ENCODE measurements around the gene PALLD. TPM values are rescaled to one million over a fixed set of nuclear protein-coding genes. Genes with fewer than 3 reads are reported as not detected.

The PALLD gene
- total RNA-seq, 1 experiment from 2014 or later: 23.7 TPM

DNA sequence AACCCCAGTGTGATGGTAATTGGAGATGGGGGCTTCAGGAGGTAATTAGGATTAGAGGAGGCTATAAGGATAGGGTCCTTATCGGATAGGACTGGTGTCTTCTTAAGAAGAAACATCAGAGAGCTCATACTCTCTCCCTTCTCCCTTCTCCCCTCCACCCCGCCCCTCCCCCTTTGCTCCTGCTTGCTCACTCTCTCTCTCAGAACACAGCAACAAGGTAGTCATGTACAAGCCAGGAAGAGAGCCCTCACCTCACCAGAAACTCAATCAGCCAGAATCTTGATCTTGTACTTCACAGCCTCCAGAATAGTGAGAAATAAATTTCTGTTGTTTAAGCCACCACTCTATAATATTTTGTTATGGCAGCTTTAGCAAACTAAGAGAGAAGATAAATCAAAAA is 21.1 kb upstream of the PALLD start:
- Mint-ChIP-seq H3K4me3 (no peak overlapping the region), H3K4me1 (peaks cover 41% of the 10 kb centered on the region), H3K27ac (no peak overlapping the region), H3K9me3 (peaks cover 6% of the 10 kb centered on the region; the same call in 1 of the 2 replicates), H3K27me3 (ENCODE audit: low read depth) (peaks cover 17% of the 10 kb centered on the region), H3K36me3 (no peaks in the 10 kb centered on the region)
- ChIA-PET CTCF (interaction anchor here (1.8 kb wide), 1 partner anchor 110 kb away, joined by 3 read pairs; no protein-coding TSS in a partner anchor), POLR2A (no interaction called here)
- peak; percentile 36 for DNase-seq (ENCODE audit: low spot score)
- TF ChIP-seq NR1H2 (CRISPR knock-in tag; IDR thresholded peaks at IDR 0.05): no peak
- TF ChIP-seq, protein P1, sequence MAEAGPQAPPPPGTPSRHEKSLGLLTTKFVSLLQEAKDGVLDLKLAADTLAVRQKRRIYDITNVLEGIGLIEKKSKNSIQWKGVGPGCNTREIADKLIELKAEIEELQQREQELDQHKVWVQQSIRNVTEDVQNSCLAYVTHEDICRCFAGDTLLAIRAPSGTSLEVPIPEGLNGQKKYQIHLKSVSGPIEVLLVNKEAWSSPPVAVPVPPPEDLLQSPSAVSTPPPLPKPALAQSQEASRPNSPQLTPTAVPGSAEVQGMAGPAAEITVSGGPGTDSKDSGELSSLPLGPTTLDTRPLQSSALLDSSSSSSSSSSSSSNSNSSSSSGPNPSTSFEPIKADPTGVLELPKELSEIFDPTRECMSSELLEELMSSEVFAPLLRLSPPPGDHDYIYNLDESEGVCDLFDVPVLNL (CRISPR knock-in tag; IDR thresholded peaks at IDR 0.05; ENCODE audit: borderline replicate concordance, low read depth): no peak
- peak; percentile 54 for ATAC-seq

DNA sequence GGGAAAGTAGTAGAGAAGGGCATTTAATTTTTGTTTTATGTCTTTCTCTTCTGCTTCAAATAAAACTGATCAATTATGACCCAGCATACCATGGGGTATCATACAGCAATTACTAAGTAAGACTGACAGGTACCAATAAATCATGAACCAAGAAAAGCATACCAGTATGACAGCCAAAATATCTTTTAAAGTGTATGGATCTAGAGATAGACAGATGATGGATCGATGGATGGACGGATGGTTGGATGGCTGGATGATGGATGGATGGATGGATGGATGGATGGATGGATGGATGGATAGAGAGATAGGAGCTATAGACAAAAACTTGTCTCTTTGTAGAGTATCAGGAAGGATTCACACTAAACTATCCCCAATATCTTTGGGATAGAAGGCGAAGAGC is 18.0 kb upstream of the PALLD start:
- Mint-ChIP-seq H3K27ac (no peak overlapping the region), H3K4me3 (no peak overlapping the region), H3K9me3 (no peaks in the 10 kb centered on the region), H3K36me3 (no peaks in the 10 kb centered on the region), H3K4me1 (peaks cover 40% of the 10 kb centered on the region), H3K27me3 (ENCODE audit: low read depth) (peaks cover 33% of the 10 kb centered on the region)
- CTCF ChIA-PET: no interaction called here
- TF ChIP-seq, protein P2, sequence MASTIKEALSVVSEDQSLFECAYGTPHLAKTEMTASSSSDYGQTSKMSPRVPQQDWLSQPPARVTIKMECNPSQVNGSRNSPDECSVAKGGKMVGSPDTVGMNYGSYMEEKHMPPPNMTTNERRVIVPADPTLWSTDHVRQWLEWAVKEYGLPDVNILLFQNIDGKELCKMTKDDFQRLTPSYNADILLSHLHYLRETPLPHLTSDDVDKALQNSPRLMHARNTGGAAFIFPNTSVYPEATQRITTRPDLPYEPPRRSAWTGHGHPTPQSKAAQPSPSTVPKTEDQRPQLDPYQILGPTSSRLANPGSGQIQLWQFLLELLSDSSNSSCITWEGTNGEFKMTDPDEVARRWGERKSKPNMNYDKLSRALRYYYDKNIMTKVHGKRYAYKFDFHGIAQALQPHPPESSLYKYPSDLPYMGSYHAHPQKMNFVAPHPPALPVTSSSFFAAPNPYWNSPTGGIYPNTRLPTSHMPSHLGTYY (CRISPR knock-in tag; IDR thresholded peaks at IDR 0.05): no peak
- TF ChIP-seq GTF2I (CRISPR knock-in tag; conservative IDR thresholded peaks at IDR 0.05): no peak
- TF ChIP-seq CREB1 (CRISPR knock-in tag; IDR thresholded peaks at IDR 0.05): no peak
- no peak for TF ChIP-seq ZNF416 (CRISPR knock-in tag; IDR thresholded peaks at IDR 0.05)
- TF ChIP-seq ZNF219 (CRISPR knock-in tag; IDR thresholded peaks at IDR 0.05; ENCODE audit: borderline replicate concordance): no peak
- TF ChIP-seq GABPB1 (CRISPR knock-in tag; IDR thresholded peaks at IDR 0.05): no peak
- TF ChIP-seq, protein P3, sequence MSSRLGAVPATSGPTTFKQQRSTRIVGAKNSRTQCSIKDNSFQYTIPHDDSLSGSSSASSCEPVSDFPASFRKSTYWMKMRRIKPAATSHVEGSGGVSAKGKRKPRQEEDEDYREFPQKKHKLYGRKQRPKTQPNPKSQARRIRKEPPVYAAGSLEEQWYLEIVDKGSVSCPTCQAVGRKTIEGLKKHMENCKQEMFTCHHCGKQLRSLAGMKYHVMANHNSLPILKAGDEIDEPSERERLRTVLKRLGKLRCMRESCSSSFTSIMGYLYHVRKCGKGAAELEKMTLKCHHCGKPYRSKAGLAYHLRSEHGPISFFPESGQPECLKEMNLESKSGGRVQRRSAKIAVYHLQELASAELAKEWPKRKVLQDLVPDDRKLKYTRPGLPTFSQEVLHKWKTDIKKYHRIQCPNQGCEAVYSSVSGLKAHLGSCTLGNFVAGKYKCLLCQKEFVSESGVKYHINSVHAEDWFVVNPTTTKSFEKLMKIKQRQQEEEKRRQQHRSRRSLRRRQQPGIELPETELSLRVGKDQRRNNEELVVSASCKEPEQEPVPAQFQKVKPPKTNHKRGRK (CRISPR knock-in tag; IDR thresholded peaks at IDR 0.05; ENCODE audit: borderline replicate concordance): no peak
- TF ChIP-seq, protein P4, sequence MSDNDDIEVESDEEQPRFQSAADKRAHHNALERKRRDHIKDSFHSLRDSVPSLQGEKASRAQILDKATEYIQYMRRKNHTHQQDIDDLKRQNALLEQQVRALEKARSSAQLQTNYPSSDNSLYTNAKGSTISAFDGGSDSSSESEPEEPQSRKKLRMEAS (CRISPR knock-in tag; IDR thresholded peaks at IDR 0.05): no peak
- TF ChIP-seq ESRRA (CRISPR knock-in tag; IDR thresholded peaks at IDR 0.05; ENCODE audit: borderline replicate concordance): no peak
- no peak for TF ChIP-seq ETV6 (CRISPR knock-in tag; IDR thresholded peaks at IDR 0.05)
- ATAC-seq (no peak), DNase-seq (ENCODE audit: low spot score) (no peak)
- POLR2A ChIA-PET: interaction anchor here (0.6 kb wide), 1 partner anchor 686 kb away, joined by 6 read pairs; no protein-coding TSS in a partner anchor

- CTCF ChIA-PET: no interaction called here
- H3K27ac Mint-ChIP-seq: no peak overlapping the region
- peaks cover 33% of the 10 kb centered on the region for H3K27me3 Mint-ChIP-seq (ENCODE audit: low read depth)
- no peak for TF ChIP-seq ZBTB21 (CRISPR knock-in tag; IDR thresholded peaks at IDR 0.05; ENCODE audit: borderline replicate concordance)
- TF ChIP-seq NFATC4 (CRISPR knock-in tag; IDR thresholded peaks at IDR 0.05): no peak
- TF ChIP-seq IRF2 (CRISPR knock-in tag; IDR thresholded peaks at IDR 0.05; ENCODE audit: borderline replicate concordance, low read depth): no peak
- TF ChIP-seq RORB (CRISPR knock-in tag; IDR thresholded peaks at IDR 0.05): no peak
- TF ChIP-seq EMX1 (CRISPR knock-in tag; IDR thresholded peaks at IDR 0.05): no peak
- no peak for TF ChIP-seq IRF1 (CRISPR knock-in tag; IDR thresholded peaks at IDR 0.05)
- TF ChIP-seq FOXJ3 (CRISPR knock-in tag; IDR thresholded peaks at IDR 0.05; ENCODE audit: borderline replicate concordance): no peak
- no peak for TF ChIP-seq JUN (CRISPR knock-in tag; IDR thresholded peaks at IDR 0.05)
- TF ChIP-seq SMAD3 (CRISPR knock-in tag; IDR thresholded peaks at IDR 0.05; ENCODE audit: borderline replicate concordance): no peak
- TF ChIP-seq, protein P3 (CRISPR knock-in tag; IDR thresholded peaks at IDR 0.05; ENCODE audit: borderline replicate concordance): no peak
- no peak for TF ChIP-seq TCF7 (CRISPR knock-in tag; IDR thresholded peaks at IDR 0.05; ENCODE audit: low read depth)
- no peak for TF ChIP-seq ZNF416 (CRISPR knock-in tag; IDR thresholded peaks at IDR 0.05)
- ATAC-seq (no peak), DNase-seq (ENCODE audit: low spot score) (no peak)
- H3K36me3 Mint-ChIP-seq: no peaks in the 10 kb centered on the region
- H3K4me1 Mint-ChIP-seq: peaks cover 22% of the 10 kb centered on the region
- POLR2A ChIA-PET: no interaction called here
- no peaks in the 10 kb centered on the region for H3K9me3 Mint-ChIP-seq
- H3K4me3 Mint-ChIP-seq: peak overlapping the region; percentile 85
Observed at GRCh38 chr4:168480931-168481611, 15.8 kb upstream of the PALLD start.

All from WTC11 (cell line).